ELR (cell line): ENCODE data around the gene FBXO3.
A peak's percentile ranks its signal among the peaks of the same experiment; 100 is the strongest.
"Not testable (repeated sequence)": the region's sequence is repeated elsewhere in the genome, so short reads cannot be mapped to it uniquely, and the experiment has no call there.

Experiments
- DNase-seq: peaks from one replicate; pipeline ENCODE4 v3.0.0-alpha.2; 2015; ENCODE audit warnings: low read depth

FBXO3 gene

GRCh38 chr11:33727539-33727938 lies 46.8 kb downstream of the FBXO3 start:
- not testable (repeated sequence) for DNase-seq

DNA sequence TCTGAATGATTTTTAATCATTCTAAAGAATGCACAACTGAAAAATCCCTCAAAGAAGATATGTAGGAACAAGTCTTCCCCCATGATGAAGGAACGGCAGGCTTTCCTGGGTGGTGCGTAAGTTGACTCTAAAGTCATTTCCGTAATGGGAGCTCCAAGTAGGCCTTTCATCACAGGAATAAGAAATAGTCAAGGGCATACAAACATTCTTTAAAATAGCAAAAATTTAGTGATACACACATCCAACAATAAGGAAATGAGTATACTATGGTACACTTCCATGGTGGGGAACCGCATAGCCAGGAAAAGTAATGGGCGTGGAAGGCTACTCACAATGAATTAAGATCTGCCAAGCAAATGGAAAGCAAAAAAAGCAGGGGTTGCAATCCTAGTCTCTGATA lies 48.8 kb downstream of the FBXO3 start:
- DNase-seq = no peak

GRCh38 chr11:33724644-33725035 lies 49.7 kb downstream of the FBXO3 start:
- DNase-seq = peak; percentile 45

GRCh38 chr11:33723238-33723881 lies 51.0 kb downstream of the FBXO3 start:
- peak; percentile 88 for DNase-seq

GRCh38 chr11:33722590-33723234 lies 51.6 kb downstream of the FBXO3 start:
- peak; percentile 93 for DNase-seq

- DNase-seq = no peak
Measured at GRCh38 chr11:33721984-33722383, 52.3 kb downstream of the FBXO3 start.

DNA sequence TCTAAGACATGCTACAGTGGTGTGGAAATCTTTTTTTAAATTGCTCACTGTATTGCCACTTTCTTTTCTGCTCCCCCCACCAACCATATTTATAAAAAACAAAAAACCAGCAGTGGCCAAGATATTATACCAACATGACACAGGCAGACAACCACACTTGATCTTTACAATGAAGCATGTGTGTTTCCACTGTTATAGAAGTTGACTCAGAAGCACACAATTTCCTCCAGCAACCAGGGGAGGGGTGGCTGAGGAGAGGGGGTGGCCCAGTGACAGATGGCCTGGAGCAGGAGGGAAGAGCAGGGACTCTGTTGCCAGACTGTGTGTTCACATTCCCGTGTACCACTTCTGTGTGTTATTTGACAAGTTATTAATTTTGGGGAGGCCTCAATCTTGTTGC lies 52.9 kb downstream of the FBXO3 start:
- peak; percentile 85 for DNase-seq

- DNase-seq = no peak
Measured at GRCh38 chr11:33719587-33719986, 54.7 kb downstream of the FBXO3 start.

GRCh38 chr11:33718440-33718839 lies 55.9 kb downstream of the FBXO3 start:
- no peak for DNase-seq

- DNase-seq = peak; percentile 76
Measured at GRCh38 chr11:33716243-33716642, 58.1 kb downstream of the FBXO3 start.

GRCh38 chr11:33713856-33714398 lies 60.4 kb downstream of the FBXO3 start:
- DNase-seq = no peak

GRCh38 chr11:33713151-33713855 lies 61.0 kb downstream of the FBXO3 start:
- DNase-seq = no peak

- DNase-seq = no peak
Measured at GRCh38 chr11:33712436-33712835, 61.9 kb downstream of the FBXO3 start.

GRCh38 chr11:33709466-33709865 lies 64.9 kb downstream of the FBXO3 start:
- no peak for DNase-seq

DNA sequence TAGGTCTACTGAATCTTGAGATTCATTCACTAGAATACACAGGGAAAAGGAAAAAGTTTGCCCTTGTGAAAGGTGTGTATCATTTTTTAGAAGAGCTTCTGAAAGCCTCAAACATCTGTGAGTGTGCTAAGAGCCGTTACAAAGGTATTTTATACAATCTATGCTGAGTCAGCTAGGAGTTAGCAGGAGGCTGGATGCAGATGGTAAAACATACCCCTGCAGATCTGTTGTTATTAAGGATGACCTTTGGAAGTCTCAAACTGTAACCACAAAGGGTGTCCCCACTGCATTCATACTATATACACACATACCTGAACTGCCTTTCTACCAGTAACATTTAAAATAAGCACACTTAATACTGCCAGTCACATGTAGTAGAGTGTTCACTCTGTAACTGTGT lies 65.3 kb downstream of the FBXO3 start:
- no peak for DNase-seq

DNA sequence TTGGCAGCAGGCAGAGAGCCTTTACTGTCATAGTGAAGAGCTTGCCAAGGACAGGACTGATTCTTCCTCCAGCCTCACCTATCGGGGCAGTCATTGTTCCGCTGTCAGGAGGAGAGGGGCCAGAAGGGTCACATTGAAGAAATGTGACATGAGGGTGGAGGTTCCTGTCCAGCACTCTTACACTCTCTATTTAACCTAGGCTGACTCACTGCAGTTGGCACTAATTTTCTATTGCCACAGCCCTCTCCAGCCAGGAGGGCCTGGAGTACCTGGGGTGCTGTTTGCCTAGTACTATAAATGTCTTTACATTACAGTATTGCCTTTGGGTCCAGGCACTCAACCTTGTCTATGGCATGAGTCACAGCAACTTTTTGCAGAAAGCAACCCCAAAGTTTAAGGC lies 66.5 kb downstream of the FBXO3 start:
- not testable (repeated sequence) for DNase-seq

DNA sequence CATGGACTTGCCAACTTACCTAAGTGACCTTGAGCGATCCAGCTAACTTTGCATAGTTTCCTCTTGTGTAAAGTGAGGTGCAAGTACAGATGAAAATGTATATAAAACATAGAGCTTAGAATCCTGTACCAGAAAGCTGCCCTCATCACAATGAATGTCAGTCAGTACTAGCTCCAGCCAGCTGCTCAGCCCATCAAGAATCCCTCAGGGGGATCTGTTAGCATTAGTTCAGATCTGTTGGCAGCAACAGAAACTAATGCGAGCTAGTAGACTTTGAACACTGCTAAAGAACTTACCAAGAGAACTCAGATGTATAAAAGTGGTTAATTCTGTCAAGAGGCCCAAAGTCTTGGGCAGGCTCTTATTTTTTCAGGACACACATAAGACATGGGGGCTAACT lies 67.4 kb downstream of the FBXO3 start:
- no peak for DNase-seq

DNA sequence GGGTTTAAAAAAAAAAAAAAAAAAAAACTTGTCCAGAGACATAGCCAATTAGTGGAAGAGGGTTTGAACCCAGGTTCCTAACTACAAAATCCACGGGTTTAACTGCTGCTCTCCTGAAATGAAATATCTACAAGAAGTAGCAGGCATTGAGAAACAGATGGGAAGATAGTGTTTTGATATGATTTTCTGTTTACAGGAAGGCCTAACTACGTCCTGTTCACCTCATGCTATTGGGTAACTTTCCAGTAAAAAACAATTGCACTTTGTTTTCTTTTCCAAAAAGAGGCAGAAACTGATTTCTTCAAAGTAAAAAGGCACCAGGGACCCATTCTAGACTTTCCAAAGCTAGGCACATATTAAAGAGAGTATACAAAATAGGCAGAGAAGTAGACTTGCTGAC lies 67.8 kb downstream of the FBXO3 start:
- no peak for DNase-seq

GRCh38 chr11:33704240-33705002 lies 69.9 kb downstream of the FBXO3 start:
- peak; percentile 35 for DNase-seq

- peak; percentile 53 for DNase-seq
Measured at GRCh38 chr11:33703788-33704187, 70.5 kb downstream of the FBXO3 start.

DNA sequence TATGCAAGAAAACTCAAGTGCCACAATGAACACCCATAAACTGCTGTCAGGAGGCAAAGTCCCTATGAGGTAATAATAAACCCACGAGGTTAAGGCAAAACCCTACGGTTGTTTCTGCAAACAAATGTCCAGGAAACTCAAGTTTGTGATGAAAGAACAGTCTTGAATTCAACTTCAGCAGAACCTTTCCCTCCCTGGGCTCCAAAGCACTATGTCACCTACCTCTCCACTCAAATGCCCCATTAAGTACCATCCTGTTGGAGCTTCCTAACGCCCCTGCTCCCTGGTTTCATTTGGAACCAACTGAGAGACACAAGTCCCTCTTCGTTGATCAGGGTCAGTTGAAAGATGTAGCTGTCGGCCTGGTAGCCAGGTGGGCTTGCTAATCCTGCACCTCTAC lies 71.1 kb downstream of the FBXO3 start:
- DNase-seq = no peak
